Left lung (tissue), 10 donors: ENCODE data around the gene CYP11A1. TPM values are rescaled to one million over a fixed set of nuclear protein-coding genes. Genes with fewer than 3 reads are reported as not detected.

Experiments
- ATAC-seq: fragments of 200-7000 bp; cut with Tn5 transposase; one replicate; pipeline ENCODE4 v1.9.1; 2020; ENCODE audit warnings: moderate library complexity
- DNase-seq, 4 donors: peaks; one replicate each; pipeline ENCODE4 v3.0.0-alpha.2; 2013 to 2020
- H3K27ac ChIP-seq, 2 donors: fragments of 200-600 bp; sonication (generic) in 1 of 2; one replicate each; pipeline versions ENCODE4 v1.5.0 to v1.8.0; 2020 to 2021
- H3K27me3 ChIP-seq, 2 donors: fragments of 200-600 bp; sonication (generic) in 1 of 2; one replicate each; pipeline versions ENCODE4 v1.5.0 to v1.8.0; 2020 to 2021
- H3K36me3 ChIP-seq, 2 donors: fragments of 200-600 bp; sonication (generic) in 1 of 2; one replicate each; pipeline versions ENCODE4 v1.5.0 to v1.8.0; 2020 to 2021
- H3K4me1 ChIP-seq, 2 donors: fragments of 200-600 bp; one replicate each; pipeline ENCODE4 v1.8.0; 2021
- H3K4me3 ChIP-seq, 2 donors: fragments of 200-600 bp; sonication (generic) in 1 of 2; one replicate each; pipeline versions ENCODE4 v1.5.0 to v1.8.0; 2020 to 2021; ENCODE audit warnings: mild to moderate bottlenecking in 1 of 2
- H3K9me3 ChIP-seq, 2 donors: fragments of 200-600 bp; sonication (generic) in 1 of 2; one replicate each; pipeline versions ENCODE4 v1.5.0 to v1.8.0; 2020 to 2021
- CTCF ChIP-seq, 2 donors: fragments of 200-600 bp; sonication (generic) in 1 of 2; IDR thresholded peaks; one replicate each; pipeline versions ENCODE4 v1.5.0 to v1.8.0; 2021; ENCODE audit warnings: antibody characterized with exemption in 2 of 2
- intact Hi-C, 2 donors: fragments of 100-400 bp; cut with DNase I; formaldehyde crosslinking; loops; one replicate each; pipeline versions ENCODE4 v1.11.2 to v1.14.2; 2022
- polyA plus RNA-seq, 6 donors: library from polyadenylated mRNA; unstranded; fragments of 120-200 nt; gene quantifications; one replicate each; pipeline ENCODE4 v1.2.1, GENCODE V29; 2013; ENCODE audit not compliant: insufficient read length in 6 of 6
- total RNA-seq, 2 donors: library from RNA; stranded (reverse); fragmentation: NEBNext Ultra II Directional; extraction: Animal tissue kit (Norgen Biotek cat#: 25700); gene quantifications; one replicate each; pipeline ENCODE4 v1.2.1, GENCODE V29; 2021
- donor health status: DM: no; HTN: yes; CAD: no.
- donor health status: DM: no; HTN: no; CAD: no.

Gene CYP11A1
- total and polyA plus RNA-seq, 8 donors, result 0.34 to 1.3 (median 0.61) TPM

GRCh38 chr15:74345051-74345450 lies 22.4 kb downstream of the CYP11A1 start:
- Histone ChIP-seq H3K4me1 (peaks cover 0 to 3% of the 10 kb centered on the region in 2 donors), H3K27me3 (no peaks in the 10 kb centered on the region), H3K9me3 (no peaks in the 10 kb centered on the region), H3K36me3 (no peaks in the 10 kb centered on the region), H3K4me3 (no peak overlapping the region), H3K27ac (no peak overlapping the region)
- intact Hi-C loops, result no loop called here
- no peak for ATAC-seq
- no peak for TF ChIP-seq CTCF (IDR thresholded peaks at IDR 0.05)
- DNase-seq, result no peak

- Histone ChIP-seq H3K4me3 (no peak overlapping the region), H3K27me3 (no peaks in the 10 kb centered on the region), H3K9me3 (no peaks in the 10 kb centered on the region), H3K36me3 (no peaks in the 10 kb centered on the region), H3K4me1 (peaks cover 0 to 9% of the 10 kb centered on the region in 2 donors), H3K27ac (no peak overlapping the region)
- no peak for DNase-seq
- intact Hi-C loops, result no loop called here
- no peak for TF ChIP-seq CTCF (IDR thresholded peaks at IDR 0.05)
- no peak for ATAC-seq
Observed at GRCh38 chr15:74343797-74344127, 23.7 kb downstream of the CYP11A1 start.

DNA sequence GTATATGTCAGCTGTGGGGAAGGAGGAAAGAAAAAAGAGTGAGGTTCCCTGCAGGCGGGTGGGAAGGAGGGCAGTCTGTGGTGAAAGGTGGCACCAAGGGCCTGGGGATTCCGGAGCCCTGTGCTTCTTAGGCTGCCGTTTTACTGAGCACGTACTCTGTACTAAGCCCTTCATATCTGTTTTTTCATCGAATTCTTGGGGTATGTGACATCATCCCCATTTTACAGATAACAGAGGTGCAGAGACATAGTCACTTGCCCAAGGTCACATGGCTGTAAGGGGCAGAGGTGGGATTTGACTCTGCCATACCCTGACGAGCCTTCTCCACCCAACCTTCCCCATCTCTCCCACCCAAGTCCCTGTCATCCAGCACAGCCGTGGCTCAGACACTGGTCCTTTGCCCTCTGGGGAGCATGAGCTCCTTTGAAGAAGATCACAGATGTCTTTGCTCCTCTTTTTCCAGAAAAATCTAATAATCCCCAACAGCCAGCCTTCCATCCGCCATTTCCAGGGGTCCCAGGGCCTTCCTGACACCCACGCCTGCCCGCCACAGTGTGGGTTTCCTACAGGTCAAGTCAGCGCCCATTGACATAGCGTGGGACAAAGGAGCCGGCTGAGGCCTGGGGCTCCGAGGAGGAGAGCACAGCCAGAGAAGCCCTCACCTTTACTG lies 24.2 kb downstream of the CYP11A1 start:
- no peaks in the 10 kb centered on the region for H3K27me3 ChIP-seq
- H3K4me1 ChIP-seq, result peaks cover 0 to 9% of the 10 kb centered on the region in 2 donors
- no peak for DNase-seq
- no peak for TF ChIP-seq CTCF (IDR thresholded peaks at IDR 0.05)
- no peak for ATAC-seq
- no peak overlapping the region for H3K4me3 ChIP-seq
- no peak overlapping the region for H3K27ac ChIP-seq
- intact Hi-C loops, result no loop called here
- no peaks in the 10 kb centered on the region for H3K9me3 ChIP-seq
- H3K36me3 ChIP-seq, result no peaks in the 10 kb centered on the region

GRCh38 chr15:74340150-74340549 lies 27.3 kb downstream of the CYP11A1 start:
- no peaks in the 10 kb centered on the region for H3K9me3 ChIP-seq
- no peak for TF ChIP-seq CTCF (IDR thresholded peaks at IDR 0.05)
- intact Hi-C loops, result no loop called here
- no peaks in the 10 kb centered on the region for H3K27me3 ChIP-seq
- H3K4me1 ChIP-seq, result peaks cover 0 to 9% of the 10 kb centered on the region in 2 donors
- ATAC-seq, result peak; percentile 65
- no peaks in the 10 kb centered on the region for H3K36me3 ChIP-seq
- DNase-seq, result no peak
- H3K27ac ChIP-seq, result no peak overlapping the region
- H3K4me3 ChIP-seq, result no peak overlapping the region

- ATAC-seq, result no peak
- Histone ChIP-seq H3K27me3 (no peaks in the 10 kb centered on the region), H3K4me1 (peaks cover 0 to 9% of the 10 kb centered on the region in 2 donors), H3K4me3 (no peak overlapping the region), H3K9me3 (no peaks in the 10 kb centered on the region), H3K27ac (no peak overlapping the region), H3K36me3 (no peaks in the 10 kb centered on the region)
- TF ChIP-seq CTCF (IDR thresholded peaks at IDR 0.05), result no peak
- no peak for DNase-seq
- intact Hi-C loops, result no loop called here
Observed at GRCh38 chr15:74339371-74339770, 28.1 kb downstream of the CYP11A1 start.
